ENCODE results near the gene FAM131C.
"Not testable (repeated sequence)": the region's sequence is repeated elsewhere in the genome, so short reads cannot be mapped to it uniquely, and the experiment has no call there.

The FAM131C gene

GRCh38 chr1:16073490-16074119 lies at the start of gene FAM131C:
Gene FAM131C (minus strand): TSS chr1:16073651. CDS start chr1:16073442, 209 bp downstream.
- DNase-seq (ENCODE audit: low spot score): no peak

- DNase-seq (ENCODE audit: low spot score): no peak
Measured at GRCh38 chr1:16122916-16123315, 49.5 kb upstream of the FAM131C start.

- no peak for DNase-seq (ENCODE audit: low spot score)
Measured at GRCh38 chr1:16122350-16122881, 49.0 kb upstream of the FAM131C start.

GRCh38 chr1:16120940-16121410 lies 47.5 kb upstream of the FAM131C start:
- DNase-seq (ENCODE audit: low spot score): no peak

- DNase-seq (ENCODE audit: low spot score): no peak
Measured at GRCh38 chr1:16120407-16120806, 47.0 kb upstream of the FAM131C start.

- DNase-seq (ENCODE audit: low spot score): no peak
Measured at GRCh38 chr1:16119926-16120325, 46.5 kb upstream of the FAM131C start.

GRCh38 chr1:16119504-16119903 lies 46.1 kb upstream of the FAM131C start:
- no peak for DNase-seq (ENCODE audit: low spot score)

- DNase-seq (ENCODE audit: low spot score): no peak
Measured at GRCh38 chr1:16118706-16119105, 45.3 kb upstream of the FAM131C start.

- no peak for DNase-seq (ENCODE audit: low spot score)
Measured at GRCh38 chr1:16117936-16118335, 44.5 kb upstream of the FAM131C start.

- DNase-seq (ENCODE audit: low spot score): no peak
Measured at GRCh38 chr1:16117369-16117768, 43.9 kb upstream of the FAM131C start.

GRCh38 chr1:16116625-16117024 lies 43.2 kb upstream of the FAM131C start:
- no peak for DNase-seq (ENCODE audit: low spot score)

- DNase-seq (ENCODE audit: low spot score): no peak
Measured at GRCh38 chr1:16116002-16116401, 42.6 kb upstream of the FAM131C start.

- DNase-seq (ENCODE audit: low spot score): no peak
Measured at GRCh38 chr1:16115468-16115983, 42.1 kb upstream of the FAM131C start.

GRCh38 chr1:16114527-16115467 lies 41.3 kb upstream of the FAM131C start:
- no peak for DNase-seq (ENCODE audit: low spot score)

- no peak for DNase-seq (ENCODE audit: low spot score)
Measured at GRCh38 chr1:16112596-16113555, 39.4 kb upstream of the FAM131C start.

- no peak for DNase-seq (ENCODE audit: low spot score)
Measured at GRCh38 chr1:16111771-16112595, 38.5 kb upstream of the FAM131C start.

GRCh38 chr1:16110884-16111283 lies 37.4 kb upstream of the FAM131C start:
- no peak for DNase-seq (ENCODE audit: low spot score)

GRCh38 chr1:16110456-16110855 lies 37.0 kb upstream of the FAM131C start:
- no peak for DNase-seq (ENCODE audit: low spot score)

GRCh38 chr1:16109571-16109970 lies 36.1 kb upstream of the FAM131C start:
- no peak for DNase-seq (ENCODE audit: low spot score)

- not testable (repeated sequence) for DNase-seq (ENCODE audit: low spot score)
Measured at GRCh38 chr1:16107039-16107438, 33.6 kb upstream of the FAM131C start.

GRCh38 chr1:16101623-16102022 lies 28.2 kb upstream of the FAM131C start:
- DNase-seq (ENCODE audit: low spot score): no peak
